ENCODE measurements around the gene CLDN11.

DNA sequence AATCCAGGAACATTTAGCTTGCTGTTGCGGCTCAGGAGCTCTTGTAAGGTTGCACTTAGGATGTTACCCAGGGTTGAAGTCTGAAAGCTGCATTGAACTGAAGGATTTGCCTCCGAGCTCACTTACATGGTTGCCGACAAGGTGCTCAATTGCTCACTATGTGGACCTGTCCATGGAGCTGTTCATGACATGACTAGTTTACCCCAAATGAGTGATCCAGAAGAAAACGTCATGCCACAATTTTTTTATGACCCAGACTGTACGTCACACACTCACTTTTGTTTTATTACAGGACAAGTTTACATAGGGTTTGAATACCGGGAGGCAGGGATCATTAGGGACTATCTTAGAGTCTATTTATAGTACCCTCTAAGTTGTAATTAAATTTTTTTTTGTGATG lies 21.0 kb upstream of the CLDN11 start:
- TF ChIP-seq, protein P1, sequence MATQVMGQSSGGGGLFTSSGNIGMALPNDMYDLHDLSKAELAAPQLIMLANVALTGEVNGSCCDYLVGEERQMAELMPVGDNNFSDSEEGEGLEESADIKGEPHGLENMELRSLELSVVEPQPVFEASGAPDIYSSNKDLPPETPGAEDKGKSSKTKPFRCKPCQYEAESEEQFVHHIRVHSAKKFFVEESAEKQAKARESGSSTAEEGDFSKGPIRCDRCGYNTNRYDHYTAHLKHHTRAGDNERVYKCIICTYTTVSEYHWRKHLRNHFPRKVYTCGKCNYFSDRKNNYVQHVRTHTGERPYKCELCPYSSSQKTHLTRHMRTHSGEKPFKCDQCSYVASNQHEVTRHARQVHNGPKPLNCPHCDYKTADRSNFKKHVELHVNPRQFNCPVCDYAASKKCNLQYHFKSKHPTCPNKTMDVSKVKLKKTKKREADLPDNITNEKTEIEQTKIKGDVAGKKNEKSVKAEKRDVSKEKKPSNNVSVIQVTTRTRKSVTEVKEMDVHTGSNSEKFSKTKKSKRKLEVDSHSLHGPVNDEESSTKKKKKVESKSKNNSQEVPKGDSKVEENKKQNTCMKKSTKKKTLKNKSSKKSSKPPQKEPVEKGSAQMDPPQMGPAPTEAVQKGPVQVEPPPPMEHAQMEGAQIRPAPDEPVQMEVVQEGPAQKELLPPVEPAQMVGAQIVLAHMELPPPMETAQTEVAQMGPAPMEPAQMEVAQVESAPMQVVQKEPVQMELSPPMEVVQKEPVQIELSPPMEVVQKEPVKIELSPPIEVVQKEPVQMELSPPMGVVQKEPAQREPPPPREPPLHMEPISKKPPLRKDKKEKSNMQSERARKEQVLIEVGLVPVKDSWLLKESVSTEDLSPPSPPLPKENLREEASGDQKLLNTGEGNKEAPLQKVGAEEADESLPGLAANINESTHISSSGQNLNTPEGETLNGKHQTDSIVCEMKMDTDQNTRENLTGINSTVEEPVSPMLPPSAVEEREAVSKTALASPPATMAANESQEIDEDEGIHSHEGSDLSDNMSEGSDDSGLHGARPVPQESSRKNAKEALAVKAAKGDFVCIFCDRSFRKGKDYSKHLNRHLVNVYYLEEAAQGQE (tag by site-specific recombination; IDR thresholded peaks at IDR 0.05), result no peak
- TF ChIP-seq, protein P2, sequence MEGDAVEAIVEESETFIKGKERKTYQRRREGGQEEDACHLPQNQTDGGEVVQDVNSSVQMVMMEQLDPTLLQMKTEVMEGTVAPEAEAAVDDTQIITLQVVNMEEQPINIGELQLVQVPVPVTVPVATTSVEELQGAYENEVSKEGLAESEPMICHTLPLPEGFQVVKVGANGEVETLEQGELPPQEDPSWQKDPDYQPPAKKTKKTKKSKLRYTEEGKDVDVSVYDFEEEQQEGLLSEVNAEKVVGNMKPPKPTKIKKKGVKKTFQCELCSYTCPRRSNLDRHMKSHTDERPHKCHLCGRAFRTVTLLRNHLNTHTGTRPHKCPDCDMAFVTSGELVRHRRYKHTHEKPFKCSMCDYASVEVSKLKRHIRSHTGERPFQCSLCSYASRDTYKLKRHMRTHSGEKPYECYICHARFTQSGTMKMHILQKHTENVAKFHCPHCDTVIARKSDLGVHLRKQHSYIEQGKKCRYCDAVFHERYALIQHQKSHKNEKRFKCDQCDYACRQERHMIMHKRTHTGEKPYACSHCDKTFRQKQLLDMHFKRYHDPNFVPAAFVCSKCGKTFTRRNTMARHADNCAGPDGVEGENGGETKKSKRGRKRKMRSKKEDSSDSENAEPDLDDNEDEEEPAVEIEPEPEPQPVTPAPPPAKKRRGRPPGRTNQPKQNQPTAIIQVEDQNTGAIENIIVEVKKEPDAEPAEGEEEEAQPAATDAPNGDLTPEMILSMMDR (tag by site-specific recombination; IDR thresholded peaks at IDR 0.05), result no peak
- TF ChIP-seq ZSCAN30 (tag by site-specific recombination; IDR thresholded peaks at IDR 0.05) (no peak), ZNF830 (tag by site-specific recombination; IDR thresholded peaks at IDR 0.05; ENCODE audit: low read depth) (no peak), ZNF114 (tag by site-specific recombination; IDR thresholded peaks at IDR 0.05) (no peak)
- TF ChIP-seq, protein P3, sequence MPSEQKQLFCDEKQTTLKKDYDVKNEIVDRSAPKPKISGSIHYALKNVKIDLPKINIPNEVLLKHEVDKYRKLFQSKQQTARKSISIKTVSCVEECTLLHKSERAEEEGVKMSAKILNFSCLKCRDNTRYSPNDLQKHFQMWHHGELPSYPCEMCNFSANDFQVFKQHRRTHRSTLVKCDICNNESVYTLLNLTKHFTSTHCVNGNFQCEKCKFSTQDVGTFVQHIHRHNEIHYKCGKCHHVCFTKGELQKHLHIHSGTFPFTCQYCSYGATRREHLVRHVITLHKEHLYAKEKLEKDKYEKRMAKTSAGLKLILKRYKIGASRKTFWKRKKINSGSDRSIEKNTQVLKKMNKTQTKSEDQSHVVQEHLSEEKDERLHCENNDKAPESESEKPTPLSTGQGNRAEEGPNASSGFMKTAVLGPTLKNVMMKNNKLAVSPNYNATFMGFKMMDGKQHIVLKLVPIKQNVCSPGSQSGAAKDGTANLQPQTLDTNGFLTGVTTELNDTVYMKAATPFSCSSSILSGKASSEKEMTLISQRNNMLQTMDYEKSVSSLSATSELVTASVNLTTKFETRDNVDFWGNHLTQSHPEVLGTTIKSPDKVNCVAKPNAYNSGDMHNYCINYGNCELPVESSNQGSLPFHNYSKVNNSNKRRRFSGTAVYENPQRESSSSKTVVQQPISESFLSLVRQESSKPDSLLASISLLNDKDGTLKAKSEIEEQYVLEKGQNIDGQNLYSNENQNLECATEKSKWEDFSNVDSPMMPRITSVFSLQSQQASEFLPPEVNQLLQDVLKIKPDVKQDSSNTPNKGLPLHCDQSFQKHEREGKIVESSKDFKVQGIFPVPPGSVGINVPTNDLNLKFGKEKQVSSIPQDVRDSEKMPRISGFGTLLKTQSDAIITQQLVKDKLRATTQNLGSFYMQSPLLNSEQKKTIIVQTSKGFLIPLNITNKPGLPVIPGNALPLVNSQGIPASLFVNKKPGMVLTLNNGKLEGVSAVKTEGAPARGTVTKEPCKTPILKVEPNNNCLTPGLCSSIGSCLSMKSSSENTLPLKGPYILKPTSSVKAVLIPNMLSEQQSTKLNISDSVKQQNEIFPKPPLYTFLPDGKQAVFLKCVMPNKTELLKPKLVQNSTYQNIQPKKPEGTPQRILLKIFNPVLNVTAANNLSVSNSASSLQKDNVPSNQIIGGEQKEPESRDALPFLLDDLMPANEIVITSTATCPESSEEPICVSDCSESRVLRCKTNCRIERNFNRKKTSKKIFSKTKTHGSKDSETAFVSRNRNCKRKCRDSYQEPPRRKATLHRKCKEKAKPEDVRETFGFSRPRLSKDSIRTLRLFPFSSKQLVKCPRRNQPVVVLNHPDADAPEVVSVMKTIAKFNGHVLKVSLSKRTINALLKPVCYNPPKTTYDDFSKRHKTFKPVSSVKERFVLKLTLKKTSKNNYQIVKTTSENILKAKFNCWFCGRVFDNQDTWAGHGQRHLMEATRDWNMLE (tag by site-specific recombination; conservative IDR thresholded peaks at IDR 0.05; ENCODE audit: low read depth), result no peak

Data from HEK293 (cell line).